GM12873 (cell line): ENCODE measurements around the gene TERF2IP.

ENCODE experiments used
- TF ChIP-seq, protein P1 (sequence below): IDR thresholded peaks from 2 replicates; pipeline ENCODE4 v1.5.1; 2012; ENCODE audit warnings: low read depth, mild to moderate bottlenecking, moderate library complexity, low read length, control low read depth; ENCODE audit not compliant: insufficient read depth; ENCODE audit errors: missing control alignments

TERF2IP gene

DNA sequence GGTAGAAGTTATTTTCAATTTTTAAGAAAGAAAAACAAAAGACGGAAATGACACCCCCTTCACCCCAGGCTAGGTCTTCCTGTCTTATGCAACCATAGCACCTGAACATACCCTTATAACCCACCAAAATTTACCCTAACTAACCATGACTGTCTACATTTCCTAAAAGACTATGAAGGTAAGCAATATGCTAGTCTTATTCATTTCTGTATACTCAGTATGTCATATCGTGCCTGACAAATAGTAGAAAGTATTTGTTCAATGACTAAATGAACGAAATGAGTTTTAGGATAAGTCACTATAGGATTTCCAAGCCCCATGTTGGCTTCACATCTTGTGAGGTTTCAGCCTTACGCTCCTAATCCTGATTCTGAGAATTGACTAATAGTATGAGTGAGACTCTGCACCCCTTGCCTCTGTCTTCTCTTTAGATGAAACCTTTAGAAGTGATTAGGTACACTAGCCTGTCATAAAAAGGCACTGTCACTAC lies 31.0 kb upstream of the TERF2IP start:
- TF ChIP-seq, protein P1, sequence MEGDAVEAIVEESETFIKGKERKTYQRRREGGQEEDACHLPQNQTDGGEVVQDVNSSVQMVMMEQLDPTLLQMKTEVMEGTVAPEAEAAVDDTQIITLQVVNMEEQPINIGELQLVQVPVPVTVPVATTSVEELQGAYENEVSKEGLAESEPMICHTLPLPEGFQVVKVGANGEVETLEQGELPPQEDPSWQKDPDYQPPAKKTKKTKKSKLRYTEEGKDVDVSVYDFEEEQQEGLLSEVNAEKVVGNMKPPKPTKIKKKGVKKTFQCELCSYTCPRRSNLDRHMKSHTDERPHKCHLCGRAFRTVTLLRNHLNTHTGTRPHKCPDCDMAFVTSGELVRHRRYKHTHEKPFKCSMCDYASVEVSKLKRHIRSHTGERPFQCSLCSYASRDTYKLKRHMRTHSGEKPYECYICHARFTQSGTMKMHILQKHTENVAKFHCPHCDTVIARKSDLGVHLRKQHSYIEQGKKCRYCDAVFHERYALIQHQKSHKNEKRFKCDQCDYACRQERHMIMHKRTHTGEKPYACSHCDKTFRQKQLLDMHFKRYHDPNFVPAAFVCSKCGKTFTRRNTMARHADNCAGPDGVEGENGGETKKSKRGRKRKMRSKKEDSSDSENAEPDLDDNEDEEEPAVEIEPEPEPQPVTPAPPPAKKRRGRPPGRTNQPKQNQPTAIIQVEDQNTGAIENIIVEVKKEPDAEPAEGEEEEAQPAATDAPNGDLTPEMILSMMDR: no peak

DNA sequence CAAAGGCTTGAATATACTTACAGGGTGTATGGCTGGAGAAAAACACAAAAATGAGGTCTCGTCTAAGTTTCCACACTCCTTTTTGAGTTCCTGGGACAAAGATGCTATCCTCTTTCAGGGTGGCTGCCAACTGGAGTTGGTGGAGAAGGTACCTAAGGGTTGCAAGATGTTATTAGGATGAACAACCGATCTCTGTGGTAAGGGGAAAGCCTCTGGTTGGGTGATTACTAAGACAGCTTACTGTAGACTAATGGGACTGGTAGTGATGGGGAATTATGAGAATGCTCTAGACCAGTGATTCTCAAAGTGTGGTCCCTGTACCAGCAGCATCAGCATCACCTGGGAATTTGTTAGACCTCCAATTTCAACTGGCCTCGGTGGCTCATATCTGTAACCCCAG lies 30.5 kb upstream of the TERF2IP start:
- TF ChIP-seq, protein P1: no peak

DNA sequence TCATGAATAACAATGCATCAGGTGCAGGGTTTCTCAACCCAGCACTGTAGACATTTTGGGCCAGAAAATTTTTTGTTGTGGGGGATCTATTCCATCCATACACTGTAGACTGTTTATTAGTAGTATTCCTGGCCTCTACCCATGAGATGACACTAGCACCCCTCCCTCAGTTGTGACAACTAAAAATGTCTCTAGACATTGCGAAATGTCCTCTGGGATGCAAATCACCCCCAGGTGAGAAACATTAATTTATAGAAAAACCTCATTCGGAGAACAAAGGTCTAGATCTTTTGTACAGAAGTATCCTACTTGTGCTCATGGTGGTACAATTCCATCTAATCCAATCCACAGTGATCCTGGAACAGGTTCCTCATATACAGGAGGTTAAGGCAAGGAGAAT lies 28.8 kb upstream of the TERF2IP start:
- TF ChIP-seq, protein P1: no peak

DNA sequence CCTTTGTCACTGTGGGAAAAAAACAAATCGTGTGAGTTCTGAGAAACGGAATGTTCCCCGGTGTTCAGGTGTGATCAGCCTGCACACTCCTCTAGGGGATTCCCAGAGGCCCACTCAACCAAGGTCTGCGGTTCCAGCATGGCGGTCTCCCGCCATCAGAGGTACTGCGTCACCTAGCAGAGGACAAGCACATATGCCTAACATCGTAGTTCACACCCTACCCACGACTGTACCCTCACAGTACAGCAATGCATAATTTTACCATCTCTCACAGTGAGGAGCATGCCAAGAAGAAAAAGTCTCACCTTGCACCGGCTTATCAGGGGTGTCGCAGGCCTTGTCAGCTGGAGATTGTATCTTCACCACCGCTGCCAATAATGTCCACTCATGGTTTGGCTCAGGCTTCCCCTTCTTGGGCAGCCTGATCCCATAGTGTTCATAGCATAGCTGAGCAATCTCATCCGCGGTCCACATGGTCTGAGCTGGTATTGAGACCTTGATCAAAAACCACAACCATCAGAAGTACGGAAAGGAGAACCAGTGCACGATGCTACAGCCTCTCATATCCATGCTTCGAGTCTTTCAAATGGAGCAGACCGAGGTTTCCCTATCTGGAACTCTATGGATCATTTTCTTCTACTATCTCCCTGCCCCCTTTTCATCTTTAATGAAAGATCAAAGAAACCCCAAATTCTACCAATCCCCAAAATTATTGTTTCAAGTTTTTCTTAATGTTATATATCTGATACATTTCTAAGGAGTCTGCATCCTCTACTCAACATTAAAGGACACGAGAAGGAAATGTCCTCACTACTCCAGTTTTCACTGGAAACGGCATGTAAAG lies 27.0 kb upstream of the TERF2IP start:
- TF ChIP-seq, protein P1: no peak

DNA sequence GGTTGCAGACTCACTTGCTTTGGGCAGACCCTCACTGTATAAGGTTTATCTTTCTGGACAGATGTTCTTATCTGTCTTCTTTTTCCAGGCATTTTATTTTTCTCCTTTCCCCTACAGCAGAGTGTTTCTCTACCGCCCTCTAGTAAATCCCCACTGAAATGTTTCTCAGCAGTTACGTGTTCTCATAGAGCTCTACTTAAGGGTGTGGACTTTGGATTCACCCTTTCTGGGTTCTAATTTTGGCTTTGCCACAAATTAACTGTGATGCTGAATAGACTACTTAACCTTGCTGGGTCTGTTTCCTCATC lies 26.4 kb upstream of the TERF2IP start:
- TF ChIP-seq, protein P1: peak; percentile 47

DNA sequence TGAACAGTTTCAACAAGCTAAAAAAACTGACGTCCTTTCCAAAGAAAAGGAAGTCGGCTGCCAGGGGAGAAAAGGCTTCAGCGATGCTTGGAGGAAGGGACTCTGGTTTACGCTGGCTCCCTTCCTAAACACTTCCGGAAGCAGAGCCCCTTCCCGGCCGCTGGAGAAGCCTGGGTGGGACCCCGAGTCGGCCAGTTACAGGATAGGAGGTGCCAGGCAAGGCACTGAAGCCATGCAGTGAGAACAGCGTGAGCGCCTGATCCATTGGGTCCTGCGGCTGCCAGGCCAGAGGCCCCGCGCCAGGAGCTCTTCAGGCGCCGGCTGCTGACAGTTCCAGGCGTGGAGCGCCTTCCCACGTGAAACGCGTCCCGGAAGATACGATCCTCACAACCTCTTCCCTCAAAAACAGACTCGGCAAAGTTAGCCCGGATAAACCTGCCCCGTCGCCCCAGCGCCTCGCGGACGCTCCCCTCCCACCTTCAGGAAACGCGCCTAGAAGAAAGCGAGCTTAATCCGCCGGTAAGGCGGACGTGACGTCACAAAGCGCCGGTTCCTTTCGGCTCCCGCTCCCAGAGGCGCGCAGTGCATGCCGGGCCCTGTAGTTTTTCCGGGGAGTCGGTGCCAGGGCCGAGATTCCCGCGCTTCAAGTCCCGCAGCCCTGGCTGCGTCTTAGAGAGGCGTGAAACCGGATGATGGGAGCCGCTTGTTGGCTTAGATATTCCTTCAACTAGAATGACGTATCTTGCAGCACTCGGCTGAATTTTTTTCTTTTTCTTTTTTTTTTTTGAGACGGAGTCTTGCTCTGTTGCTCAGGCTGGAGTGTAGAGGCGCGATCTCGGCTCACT lies 24.6 kb upstream of the TERF2IP start, which contains the start of gene ADAT1:
Gene ADAT1, minus strand, starts transcription at position 521 of the 845 bp plus-strand sequence. CDS start 2,482 bp downstream, outside the sequence.
- TF ChIP-seq, protein P1: no peak

DNA sequence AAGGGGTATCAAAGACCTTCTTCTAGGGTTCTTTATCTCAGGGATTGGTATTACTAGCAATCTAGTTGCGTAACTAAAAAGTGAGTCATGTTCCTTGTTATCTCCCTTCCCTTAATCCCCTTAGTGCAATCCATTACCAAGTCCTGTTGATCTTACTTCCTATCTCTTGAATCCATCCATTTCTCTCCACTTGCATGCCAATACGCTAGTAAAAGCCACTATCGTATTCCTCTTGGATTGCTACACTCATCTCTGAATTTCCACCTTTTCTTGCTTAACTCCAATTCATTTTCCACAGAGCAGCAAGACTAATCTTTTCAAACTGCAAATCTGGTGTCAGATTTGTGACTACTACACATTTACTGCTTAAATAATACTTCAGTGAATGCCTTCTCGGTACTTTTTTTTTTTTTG lies 22.6 kb upstream of the TERF2IP start:
- TF ChIP-seq, protein P1: no peak
